Parathyroid adenoma (tissue), 2 donors: ENCODE measurements around the gene METTL26.
"Not testable (repeated sequence)": the region's sequence is repeated elsewhere in the genome, so short reads cannot be mapped to it uniquely, and the experiment has no call there.

ENCODE experiments used
- H2AFZ ChIP-seq: fragments of 300-600 bp; sonication (generic); one replicate; pipeline ENCODE4 v1.7.0; 2017; ENCODE audit warnings: antibody characterized with exemption, mild to moderate bottlenecking
- H3K27ac ChIP-seq: fragments of 300-600 bp; sonication (generic); one replicate; pipeline ENCODE4 v1.7.0; 2017
- H3K27me3 ChIP-seq: fragments of 300-600 bp; sonication (generic); one replicate; pipeline ENCODE4 v1.7.0; 2017; ENCODE audit warnings: low read length; ENCODE audit not compliant: control insufficient read depth, insufficient read depth
- H3K36me3 ChIP-seq: fragments of 300-600 bp; sonication (generic); one replicate; pipeline ENCODE4 v1.7.0; 2017; ENCODE audit warnings: low read length; ENCODE audit not compliant: control insufficient read depth, insufficient read depth
- H3K4me1 ChIP-seq: fragments of 300-600 bp; sonication (generic); one replicate; pipeline ENCODE4 v1.7.0; 2017; ENCODE audit warnings: control low read depth
- H3K4me2 ChIP-seq: fragments of 300-600 bp; sonication (generic); one replicate; pipeline ENCODE4 v1.7.0; 2017; ENCODE audit warnings: low read length
- H3K4me3 ChIP-seq: fragments of 300-600 bp; sonication (generic); one replicate; pipeline ENCODE4 v1.7.0; 2017; ENCODE audit warnings: low read depth, low read length
- H3K79me2 ChIP-seq: fragments of 300-600 bp; sonication (generic); one replicate; pipeline ENCODE4 v1.7.0; 2017; ENCODE audit warnings: control low read depth
- H3K9ac ChIP-seq: fragments of 300-600 bp; sonication (generic); one replicate; pipeline ENCODE4 v1.7.0; 2017; ENCODE audit warnings: mild to moderate bottlenecking
- H3K9me3 ChIP-seq: fragments of 300-600 bp; sonication (generic); one replicate; pipeline ENCODE4 v1.7.0; 2017; ENCODE audit warnings: low read length; ENCODE audit not compliant: control insufficient read depth
- TF ChIP-seq, protein P1 (sequence below): fragments of 300-600 bp; sonication (generic); IDR thresholded peaks from one replicate; pipeline ENCODE4 v1.7.0; 2017; ENCODE audit warnings: antibody characterized with exemption, mild to moderate bottlenecking
- donor health status: primary hyperparathyroidism.

The METTL26 gene

DNA sequence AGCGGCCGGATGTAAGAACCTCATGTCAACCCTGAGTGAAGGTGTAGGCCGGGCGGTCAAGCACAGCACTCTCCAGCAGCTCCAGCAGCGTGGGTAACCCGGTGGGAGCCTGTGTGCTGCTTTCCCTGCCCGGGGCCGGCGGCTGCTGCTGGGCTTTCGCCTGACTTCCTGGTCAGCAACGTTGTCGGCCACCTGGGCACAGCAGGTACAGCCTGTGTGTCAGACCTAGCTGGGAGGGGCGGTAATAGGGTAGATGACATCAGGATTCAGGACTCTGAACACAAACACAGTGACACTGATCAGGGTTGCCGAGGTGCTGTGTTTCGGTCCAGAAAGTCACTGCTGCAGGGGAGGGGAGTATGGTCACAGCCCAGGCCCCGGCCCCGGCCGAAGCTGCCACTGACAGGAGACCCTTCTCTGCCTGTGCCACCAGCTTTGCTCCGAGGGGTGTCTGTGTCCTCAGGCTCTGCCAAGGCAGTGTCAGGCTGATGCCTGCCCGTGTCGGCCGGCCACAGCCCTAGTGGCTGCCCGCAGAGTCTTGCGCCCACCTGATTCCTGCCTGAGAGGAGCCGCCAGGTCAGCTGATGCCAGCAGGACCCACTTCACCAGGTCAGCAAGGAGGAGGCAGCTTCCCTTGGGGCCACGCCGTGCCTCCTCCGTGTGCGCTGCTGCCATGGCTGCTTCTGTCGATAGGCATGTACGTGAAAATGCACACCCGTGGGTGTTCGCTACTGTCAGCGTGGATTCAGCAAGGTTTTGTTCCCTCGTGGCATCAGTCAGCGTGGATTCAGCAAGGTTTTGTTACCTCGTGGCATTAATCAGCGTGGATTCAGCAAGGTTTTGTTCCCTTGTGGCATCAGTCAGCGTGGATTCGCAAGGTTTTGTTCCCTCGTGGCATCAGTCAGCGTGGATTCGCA is 37.0 kb downstream of the METTL26 start:
- Histone ChIP-seq H3K36me3 (no peaks in the 10 kb centered on the region), H3K4me2 (no peak overlapping the region), H3K4me3 (no peak overlapping the region), H3K9me3 (no peaks in the 10 kb centered on the region), H3K27me3 (no peaks in the 10 kb centered on the region), H3K79me2 (peaks cover 38% of the 10 kb centered on the region), H3K9ac (no peak overlapping the region), H3K4me1 (no peaks in the 10 kb centered on the region), H3K27ac (no peak overlapping the region), H2AFZ (no peak overlapping the region)
- TF ChIP-seq, protein P1, sequence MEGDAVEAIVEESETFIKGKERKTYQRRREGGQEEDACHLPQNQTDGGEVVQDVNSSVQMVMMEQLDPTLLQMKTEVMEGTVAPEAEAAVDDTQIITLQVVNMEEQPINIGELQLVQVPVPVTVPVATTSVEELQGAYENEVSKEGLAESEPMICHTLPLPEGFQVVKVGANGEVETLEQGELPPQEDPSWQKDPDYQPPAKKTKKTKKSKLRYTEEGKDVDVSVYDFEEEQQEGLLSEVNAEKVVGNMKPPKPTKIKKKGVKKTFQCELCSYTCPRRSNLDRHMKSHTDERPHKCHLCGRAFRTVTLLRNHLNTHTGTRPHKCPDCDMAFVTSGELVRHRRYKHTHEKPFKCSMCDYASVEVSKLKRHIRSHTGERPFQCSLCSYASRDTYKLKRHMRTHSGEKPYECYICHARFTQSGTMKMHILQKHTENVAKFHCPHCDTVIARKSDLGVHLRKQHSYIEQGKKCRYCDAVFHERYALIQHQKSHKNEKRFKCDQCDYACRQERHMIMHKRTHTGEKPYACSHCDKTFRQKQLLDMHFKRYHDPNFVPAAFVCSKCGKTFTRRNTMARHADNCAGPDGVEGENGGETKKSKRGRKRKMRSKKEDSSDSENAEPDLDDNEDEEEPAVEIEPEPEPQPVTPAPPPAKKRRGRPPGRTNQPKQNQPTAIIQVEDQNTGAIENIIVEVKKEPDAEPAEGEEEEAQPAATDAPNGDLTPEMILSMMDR: no peak

DNA sequence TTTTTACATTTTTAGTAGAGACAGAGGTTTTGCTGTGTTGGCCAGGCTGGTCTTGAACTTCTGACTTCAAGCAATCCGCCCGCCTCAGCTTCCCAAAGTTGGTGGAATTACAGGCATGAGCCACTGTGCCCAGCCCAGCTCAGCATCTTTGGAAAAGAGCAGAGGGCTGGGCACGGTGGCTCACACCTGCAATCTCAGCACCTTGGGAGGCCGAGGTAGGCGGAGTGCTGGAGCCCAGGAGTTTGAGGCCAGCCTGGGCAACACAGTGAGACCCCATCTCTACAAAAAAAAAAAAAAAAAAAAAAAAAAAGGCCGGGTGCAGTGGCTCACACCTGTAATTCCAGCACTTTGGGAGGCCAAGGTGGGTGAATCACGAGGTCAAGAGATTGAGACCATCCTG is 38.5 kb downstream of the METTL26 start:
- not testable (repeated sequence) for H3K9ac ChIP-seq, H3K27me3 ChIP-seq, H3K4me3 ChIP-seq, H3K4me2 ChIP-seq, H2AFZ ChIP-seq, H3K36me3 ChIP-seq, H3K27ac ChIP-seq, H3K9me3 ChIP-seq
- peaks cover 12% of the 10 kb centered on the region for H3K4me1 ChIP-seq
- peaks cover 37% of the 10 kb centered on the region for H3K79me2 ChIP-seq

DNA sequence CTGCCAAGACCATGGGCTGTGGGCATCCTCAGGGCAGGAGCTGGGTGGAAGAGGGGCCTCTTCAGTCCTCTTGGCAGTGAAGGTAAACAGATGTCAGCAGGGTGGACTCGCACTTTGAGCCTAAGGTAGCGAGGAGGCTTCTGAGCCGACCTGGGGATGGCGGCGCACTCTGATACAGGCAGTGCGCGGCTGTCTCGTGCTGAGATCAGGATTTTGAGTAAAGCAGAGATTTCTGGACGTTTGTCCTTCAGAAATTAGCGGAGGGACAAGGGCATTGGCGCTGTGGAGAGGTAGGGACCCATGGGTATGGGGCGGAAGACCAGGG is 39.4 kb downstream of the METTL26 start:
- no peak overlapping the region for H3K9ac ChIP-seq
- peaks cover 37% of the 10 kb centered on the region for H3K79me2 ChIP-seq
- no peaks in the 10 kb centered on the region for H3K27me3 ChIP-seq
- peaks cover 12% of the 10 kb centered on the region for H3K4me1 ChIP-seq
- no peak overlapping the region for H2AFZ ChIP-seq
- TF ChIP-seq, protein P1: no peak
- H3K4me3 ChIP-seq: no peak overlapping the region
- H3K4me2 ChIP-seq: no peak overlapping the region
- no peaks in the 10 kb centered on the region for H3K9me3 ChIP-seq
- H3K27ac ChIP-seq: no peak overlapping the region
- no peaks in the 10 kb centered on the region for H3K36me3 ChIP-seq

DNA sequence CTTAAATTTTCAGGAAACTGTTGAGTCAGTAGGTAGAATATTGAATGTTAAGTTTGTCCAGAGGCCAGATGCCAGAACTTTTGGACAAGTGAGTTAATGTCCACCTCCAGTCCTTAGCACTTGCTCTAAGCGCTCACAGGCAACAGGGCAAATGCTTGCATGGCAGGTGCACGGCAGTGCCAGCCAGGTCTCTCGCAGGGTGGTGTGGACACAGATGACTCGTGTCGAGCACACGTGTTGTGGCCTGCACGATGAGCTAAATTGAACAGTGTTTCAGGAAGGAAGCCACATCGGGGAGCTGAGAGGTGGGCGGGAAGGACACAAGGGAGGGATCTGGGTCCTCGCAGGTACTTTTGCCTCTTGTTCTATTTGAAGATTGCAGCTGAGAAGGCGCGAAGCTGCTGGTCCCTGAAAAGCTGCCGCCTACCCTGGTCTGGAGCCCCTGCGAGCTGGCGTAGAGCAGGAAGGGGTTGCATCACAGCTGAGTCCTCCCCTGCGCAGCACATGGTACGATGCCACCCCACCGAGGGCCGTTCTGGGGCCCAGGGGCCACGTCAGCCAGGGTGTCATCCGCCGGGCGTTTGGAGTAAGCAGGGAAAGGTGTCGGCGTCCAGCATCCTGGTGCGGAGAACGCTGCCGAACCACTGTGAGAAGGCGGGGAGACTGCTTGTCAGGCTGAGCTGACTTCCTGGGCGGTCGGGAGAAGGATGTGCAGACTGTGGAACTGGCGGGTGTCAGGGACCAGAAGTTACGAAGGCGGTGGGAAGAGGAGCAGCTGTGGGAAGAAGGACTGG is 40.0 kb downstream of the METTL26 start:
- no peaks in the 10 kb centered on the region for H3K27me3 ChIP-seq
- no peak overlapping the region for H3K4me3 ChIP-seq
- peaks cover 12% of the 10 kb centered on the region for H3K4me1 ChIP-seq
- no peaks in the 10 kb centered on the region for H3K36me3 ChIP-seq
- TF ChIP-seq, protein P1: no peak
- no peaks in the 10 kb centered on the region for H3K9me3 ChIP-seq
- H3K79me2 ChIP-seq: peaks cover 37% of the 10 kb centered on the region
- no peak overlapping the region for H2AFZ ChIP-seq
- H3K9ac ChIP-seq: no peak overlapping the region
- H3K27ac ChIP-seq: no peak overlapping the region
- H3K4me2 ChIP-seq: no peak overlapping the region

DNA sequence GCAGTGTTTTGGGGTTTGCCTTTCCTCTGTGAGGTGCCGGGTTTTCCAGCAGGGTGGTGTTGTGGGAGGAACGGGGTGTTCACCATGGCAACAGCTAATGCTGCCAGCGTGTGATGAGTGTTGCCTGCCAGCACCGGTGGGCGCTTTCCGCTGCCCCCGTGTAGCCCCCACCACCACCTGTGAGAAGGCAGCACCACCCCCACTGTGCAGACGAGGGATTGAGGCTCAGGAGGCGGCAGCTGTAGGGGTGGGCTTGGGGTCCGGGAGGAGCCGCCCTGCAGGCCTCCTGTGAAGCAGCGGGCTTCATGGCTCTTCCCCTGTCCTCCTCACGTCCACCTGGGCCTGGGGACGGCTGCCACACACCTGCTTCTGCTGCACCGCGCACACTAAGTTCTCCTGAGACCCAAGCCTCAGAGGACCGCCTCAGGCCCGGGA is 41.0 kb downstream of the METTL26 start:
- Histone ChIP-seq H3K9ac (no peak overlapping the region), H3K4me1 (peaks cover 17% of the 10 kb centered on the region), H3K79me2 (peaks cover 42% of the 10 kb centered on the region), H3K27me3 (no peaks in the 10 kb centered on the region), H3K4me3 (no peak overlapping the region), H3K9me3 (no peaks in the 10 kb centered on the region), H3K4me2 (no peak overlapping the region), H3K36me3 (no peaks in the 10 kb centered on the region), H3K27ac (no peak overlapping the region), H2AFZ (no peak overlapping the region)
- TF ChIP-seq, protein P1: no peak
